ENCODE measurements around the gene TMEM81.

TMEM81 gene, protein sequence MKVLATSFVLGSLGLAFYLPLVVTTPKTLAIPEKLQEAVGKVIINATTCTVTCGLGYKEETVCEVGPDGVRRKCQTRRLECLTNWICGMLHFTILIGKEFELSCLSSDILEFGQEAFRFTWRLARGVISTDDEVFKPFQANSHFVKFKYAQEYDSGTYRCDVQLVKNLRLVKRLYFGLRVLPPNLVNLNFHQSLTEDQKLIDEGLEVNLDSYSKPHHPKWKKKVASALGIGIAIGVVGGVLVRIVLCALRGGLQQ

DNA sequence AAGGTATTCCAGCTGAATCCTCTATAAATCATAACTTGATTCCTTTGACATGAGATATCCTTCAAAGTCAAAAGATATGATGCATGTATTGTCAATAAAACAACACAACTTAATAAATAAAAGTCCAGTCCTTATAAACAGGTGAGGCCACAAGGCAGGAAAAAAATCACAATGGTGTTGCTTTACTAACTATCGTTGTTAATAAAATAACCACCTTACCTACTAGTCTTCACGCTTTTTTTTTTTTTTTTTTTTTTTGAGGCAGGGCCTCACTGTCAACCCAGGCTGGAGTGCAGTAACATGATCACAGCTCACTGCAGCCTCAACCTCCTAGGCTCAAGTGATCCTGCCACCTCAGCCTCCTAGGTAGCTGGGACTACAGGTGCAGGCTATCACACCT is at the start of gene TMEM81:
Gene TMEM81, minus strand, starts transcription at position 101 of the 400 bp plus-strand sequence. CDS start 140 bp downstream, outside the sequence.
- no peak for DNase-seq

DNA sequence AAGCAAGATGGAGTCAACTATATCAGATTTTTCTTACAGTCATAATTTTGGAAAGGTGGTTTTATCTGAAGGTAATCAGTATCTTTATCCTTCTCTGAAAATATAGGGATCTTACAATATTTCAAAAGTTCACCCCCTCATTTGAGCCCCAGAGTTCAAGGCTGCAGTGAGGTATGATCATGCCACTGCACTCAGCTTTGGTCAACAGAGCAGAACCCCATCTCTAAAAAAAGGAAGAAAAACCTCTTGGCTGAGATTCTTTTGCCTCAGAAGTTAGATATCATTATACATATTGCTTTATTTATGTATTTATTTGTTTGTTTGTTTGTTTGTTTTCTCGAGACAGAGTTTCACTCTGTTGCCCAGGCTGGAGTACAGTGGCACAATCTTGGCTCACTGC is 49.0 kb upstream of the TMEM81 start:
- no peak for DNase-seq

DNA sequence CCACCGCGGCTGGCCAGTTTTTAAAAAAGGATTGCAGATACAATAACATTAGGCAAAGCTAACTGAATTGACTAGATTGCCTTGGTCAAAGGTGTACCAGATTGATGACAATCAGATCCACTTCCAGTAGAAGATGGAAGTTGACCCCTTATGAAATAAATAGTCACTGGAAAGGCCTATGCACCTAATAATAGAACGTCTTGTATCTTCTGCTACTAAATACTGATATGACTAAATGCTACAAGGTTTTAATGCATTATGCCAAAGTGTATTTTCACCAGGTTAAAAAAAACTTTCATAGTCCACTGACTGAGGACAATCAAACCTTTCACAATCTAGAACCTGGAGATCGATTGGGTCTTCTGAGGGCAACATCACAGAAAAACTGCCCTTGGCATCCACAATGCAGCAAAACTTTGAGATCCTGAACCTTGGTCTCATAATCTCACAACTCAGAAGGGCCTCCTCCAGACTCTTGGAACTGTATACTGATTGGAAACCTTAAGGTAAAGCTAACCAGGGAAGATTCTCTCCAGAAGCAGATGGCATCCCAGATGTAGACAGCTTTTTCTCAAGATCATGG is 45.3 kb upstream of the TMEM81 start:
- no peak for DNase-seq

DNA sequence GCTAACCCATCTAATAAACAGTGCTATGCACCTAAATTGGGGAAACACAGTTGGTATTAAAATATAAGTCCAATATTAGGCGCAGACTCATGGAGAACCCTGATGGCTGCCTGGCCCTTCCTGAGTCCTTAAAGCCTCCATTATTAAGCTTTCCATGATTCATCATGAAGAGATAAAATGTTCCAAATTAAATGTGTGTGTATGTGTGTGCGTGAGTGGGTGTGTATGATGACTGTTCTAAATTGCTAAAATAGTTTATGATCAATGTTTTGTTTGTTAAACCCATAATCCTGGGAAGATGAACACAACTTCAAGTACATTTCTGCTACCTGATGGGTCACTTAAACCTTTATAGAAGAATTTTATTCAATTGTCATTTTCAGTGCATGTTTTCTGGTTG is 43.8 kb upstream of the TMEM81 start:
- no peak for DNase-seq

DNA sequence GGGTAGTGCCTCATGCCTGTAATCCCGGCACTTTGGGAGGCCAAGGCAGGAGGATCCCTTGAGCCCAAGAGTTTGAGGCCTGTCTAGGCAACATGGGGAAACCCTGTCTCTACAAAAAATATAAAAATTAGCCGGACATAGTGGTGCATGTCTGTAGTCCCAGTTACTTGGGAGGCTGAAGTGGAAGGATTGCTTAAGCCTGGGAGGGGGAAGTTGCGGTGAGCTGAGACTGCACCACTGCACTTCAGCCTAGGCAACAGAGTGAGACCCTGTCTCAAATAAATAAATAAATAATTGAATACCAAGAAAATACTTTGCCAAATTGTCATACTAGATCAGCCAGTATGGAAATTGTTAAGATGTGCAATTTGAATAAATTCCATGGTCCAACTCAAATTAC is 43.4 kb upstream of the TMEM81 start:
- no peak for DNase-seq

DNA sequence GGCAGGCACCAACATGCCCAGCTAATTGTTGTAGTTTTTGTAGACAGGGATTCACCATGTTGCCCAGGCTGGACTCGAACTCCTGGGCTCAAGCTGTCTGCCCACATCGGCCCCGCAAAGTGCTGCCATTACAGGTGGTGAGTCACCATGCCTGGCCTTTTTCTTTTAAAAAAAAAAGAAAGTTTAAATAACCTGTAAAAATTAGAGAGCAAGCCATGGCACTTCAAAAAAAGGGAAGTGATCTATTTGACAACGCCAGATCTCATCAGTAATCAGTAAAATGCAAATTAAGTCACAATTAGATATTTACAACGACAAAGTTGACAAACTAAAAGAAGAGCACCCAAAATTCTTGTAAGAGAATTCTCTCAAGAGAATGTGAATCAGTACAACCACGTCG is 40.5 kb upstream of the TMEM81 start:
- no peak for DNase-seq

DNA sequence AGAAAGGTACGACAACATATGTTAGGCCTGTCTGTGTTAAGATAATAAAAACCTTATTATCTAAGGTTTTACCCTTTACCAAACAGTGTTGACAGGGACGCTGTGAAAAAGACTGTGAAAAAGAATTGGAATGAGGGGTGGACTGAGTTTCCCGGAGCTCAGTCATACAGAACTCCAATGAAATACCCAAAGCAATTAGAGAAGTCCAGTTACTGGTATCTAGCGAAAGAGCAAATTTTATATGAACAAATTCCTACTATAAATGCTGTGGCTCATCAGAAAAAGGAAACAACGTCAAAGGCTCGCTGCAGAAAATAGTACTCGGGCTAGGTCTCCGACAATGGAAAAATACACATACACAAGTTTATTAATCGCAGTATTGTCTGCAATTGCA is 38.2 kb upstream of the TMEM81 start:
- DNase-seq: no peak

DNA sequence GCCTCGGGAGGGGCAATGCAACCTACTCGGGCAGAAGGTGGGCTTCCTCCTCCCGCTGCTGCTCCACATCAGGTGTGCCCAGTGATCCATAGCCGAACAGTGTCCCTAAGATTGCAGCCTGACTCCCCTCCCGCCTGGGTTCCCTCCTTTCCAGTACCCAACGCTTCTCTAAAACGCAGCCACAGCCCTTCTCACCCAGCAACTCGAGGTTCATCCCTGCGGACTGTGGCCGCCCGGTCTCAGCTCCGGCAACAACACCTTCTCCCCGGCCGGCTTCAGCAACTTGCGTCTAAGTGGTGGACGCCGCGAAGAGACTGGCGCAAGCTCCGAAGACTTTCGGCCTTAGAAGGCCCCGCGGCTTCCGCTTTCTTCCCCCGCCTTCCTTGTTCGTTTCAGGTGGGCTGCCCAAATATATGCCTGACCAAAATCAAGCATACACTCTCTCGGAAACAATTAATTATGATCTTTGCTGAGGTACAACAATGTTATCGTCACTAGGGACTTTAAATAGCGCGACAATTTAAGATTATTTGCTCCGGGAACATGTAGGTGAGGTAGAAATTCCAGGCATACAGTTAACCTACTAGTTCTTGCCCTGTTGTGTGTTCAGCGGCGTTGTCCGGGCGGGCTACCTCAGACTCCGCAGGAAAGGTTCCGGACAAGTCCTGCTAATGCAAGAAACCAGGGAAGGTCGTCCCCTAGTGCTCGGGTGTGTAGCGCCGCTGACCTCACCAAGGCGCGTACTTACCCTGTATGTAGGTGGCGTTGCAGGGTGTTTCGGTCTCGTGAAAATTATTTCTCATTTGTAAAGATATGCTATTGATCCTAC is 37.6 kb upstream of the TMEM81 start, which contains the start of gene RBBP5:
Gene RBBP5, minus strand, starts transcription at position 319 of the 829 bp plus-strand sequence. Its CDS starts 105 bp downstream, at position 214.
- peak; percentile 99 for DNase-seq

DNA sequence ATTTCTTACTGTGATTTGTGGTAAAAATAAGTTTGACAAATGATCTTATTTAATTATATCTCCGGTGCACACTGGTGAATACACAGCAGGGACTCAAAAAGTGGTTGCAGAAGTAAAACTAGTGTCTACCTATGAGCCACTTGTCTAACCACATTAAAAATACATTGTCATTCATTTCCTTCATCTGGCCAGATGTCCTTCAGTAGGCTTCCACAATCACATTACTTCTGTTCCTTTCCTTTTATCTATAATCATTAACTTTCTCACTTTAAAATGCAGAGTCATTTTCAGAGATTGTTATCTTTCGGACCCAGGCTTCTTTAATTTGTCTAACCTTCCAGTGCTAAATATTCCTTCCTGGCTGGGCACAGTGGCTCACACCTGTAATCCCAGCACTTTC is 34.5 kb upstream of the TMEM81 start:
- DNase-seq: no peak

DNA sequence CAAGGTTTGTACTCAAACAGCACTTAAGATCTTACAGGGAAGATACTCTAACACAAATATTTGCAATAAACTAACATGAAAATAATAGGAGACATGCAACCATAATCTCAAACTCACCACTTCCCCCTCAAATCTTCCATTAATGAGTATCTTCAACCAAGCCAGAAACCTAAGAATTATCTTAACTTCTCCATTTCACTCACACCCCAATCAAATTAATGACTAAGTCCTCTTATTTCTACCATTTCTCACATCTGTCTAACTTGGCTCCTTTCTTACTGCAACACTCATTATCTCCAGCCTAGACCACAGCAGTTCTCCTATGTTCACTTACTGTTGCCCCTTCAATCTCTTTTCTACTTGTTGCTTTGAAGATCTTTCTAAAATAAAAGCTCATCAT is 27.1 kb upstream of the TMEM81 start:
- no peak for DNase-seq

DNA sequence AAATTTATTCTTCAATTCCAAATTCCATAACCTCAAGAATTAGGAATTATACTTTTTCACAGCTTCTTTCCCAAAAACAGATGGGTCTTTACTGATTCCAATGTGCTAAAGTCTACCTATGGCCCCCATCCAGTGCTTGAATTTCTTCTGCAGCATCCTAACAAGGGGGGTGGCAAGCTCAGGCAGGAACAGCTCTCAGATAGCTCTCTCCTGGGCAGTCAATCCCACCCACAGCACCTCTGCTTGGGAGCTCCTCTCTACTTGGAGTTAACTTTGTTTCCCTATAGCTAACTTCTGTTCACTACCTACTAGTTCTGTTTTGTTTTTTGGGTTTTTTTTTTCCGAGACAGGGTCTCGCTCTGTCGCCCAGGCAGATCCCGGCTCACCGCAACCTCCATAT is 25.5 kb upstream of the TMEM81 start:
- DNase-seq: no peak

DNA sequence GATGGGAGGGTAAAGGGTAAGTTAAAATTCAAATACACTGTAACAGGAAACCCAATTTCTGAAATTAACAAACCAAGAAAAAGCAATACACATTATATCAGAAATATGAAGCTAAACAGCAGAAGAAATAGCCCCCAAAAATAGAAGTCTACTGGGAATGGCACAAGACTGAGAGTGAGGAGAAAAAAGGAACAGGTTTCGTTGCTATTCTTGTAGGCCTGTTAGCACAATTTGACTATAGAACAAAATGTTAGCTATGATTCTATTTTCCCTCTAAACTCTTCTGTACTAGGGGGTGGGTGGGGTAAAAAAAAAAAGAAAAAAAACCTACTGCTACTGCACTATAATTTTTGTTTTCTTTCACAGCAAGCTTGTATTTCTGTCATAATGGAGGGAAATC is 25.0 kb upstream of the TMEM81 start:
- DNase-seq: no peak

DNA sequence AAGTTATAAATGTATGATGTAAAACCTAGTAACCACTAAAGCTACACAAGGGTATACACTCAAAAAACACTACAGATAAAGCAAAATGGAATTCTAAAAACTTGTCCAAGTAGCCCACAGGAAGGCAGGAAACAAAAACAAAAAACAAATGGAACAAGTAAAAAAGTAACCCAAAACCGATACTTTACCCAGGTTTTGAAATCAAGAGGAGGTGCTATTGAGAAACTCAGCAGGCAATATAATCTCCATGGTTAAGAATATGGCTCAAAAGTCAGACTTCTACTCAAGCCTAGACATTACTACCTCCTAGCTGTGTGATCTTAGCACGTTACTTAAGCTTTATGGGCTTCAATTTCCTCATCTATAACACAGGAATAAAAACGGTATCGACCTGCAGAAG is 24.2 kb upstream of the TMEM81 start:
- DNase-seq: no peak

DNA sequence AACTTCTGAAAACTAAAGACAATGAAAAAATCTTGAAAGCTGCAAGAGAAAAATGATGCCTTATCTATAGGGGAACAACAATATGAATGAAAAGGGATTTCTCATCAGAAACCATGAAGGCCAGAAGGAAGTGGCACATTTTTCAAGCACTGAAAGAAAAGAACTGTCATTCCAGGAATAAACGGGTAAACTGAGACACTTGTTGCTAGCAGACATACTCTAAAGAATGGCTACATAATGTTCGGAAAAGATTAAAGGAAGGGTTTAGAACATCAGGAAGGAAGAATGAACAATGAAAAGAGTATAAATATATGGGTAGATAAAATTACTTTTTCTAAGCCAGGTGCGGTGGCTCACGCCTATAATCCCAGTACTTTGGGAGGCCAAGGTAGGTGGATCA is 23.1 kb upstream of the TMEM81 start:
- no peak for DNase-seq

DNA sequence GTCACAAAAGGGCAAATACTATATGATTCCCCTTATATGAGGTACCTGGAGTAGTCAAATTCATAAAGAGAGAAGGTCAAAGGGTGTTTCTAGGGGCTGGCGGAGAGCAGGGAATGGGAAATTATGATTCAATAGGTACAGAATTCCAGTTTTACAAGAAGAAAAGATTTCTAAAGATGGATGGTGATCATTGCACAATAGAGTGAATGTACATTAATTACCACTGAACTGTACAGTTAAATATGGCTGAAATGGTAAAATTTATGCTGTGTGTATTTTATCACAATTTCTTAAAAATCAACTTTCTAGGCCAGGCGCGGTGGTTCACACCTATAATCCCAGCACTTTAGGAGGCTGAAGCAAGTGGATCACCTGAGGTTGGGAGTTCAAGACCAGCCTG is 18.1 kb upstream of the TMEM81 start:
- DNase-seq: no peak

DNA sequence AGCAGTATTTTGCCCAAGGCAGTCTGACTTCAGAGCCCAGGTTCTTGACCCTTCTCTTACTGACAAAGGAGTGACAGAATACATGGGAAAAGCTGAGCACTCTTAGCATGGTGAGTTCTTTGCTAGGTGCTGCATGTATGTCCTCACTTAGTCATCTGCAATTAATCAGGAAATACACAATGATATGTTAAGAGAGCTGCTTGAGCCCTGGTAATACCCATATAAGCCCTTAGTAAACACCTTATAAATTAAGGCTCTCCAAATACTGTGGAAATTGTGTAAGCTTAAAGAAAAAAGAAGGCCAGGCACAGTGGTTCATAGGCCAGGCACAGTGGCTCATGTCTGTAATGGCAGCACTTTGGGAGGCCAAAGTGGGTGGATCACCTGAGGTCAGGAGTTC is 14.0 kb upstream of the TMEM81 start:
- no peak for DNase-seq

DNA sequence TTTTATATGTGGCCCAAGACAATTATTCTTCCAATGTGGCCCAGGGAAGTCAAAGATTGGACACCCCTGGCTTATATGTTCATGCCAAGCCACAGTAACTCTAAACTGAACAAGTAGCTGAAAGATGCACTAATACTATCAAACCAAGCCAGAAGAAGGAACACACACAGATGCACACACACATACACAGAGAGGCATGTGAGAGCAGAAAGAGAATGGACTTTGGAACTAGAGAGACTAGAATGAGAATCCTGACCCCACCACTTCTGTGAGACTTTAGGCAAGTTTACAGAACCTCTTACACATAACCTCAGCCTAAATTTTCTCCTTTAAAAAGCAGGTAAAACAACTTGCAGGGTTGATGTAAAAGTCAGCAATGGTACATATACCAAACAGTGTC is 11.2 kb upstream of the TMEM81 start:
- no peak for DNase-seq

DNA sequence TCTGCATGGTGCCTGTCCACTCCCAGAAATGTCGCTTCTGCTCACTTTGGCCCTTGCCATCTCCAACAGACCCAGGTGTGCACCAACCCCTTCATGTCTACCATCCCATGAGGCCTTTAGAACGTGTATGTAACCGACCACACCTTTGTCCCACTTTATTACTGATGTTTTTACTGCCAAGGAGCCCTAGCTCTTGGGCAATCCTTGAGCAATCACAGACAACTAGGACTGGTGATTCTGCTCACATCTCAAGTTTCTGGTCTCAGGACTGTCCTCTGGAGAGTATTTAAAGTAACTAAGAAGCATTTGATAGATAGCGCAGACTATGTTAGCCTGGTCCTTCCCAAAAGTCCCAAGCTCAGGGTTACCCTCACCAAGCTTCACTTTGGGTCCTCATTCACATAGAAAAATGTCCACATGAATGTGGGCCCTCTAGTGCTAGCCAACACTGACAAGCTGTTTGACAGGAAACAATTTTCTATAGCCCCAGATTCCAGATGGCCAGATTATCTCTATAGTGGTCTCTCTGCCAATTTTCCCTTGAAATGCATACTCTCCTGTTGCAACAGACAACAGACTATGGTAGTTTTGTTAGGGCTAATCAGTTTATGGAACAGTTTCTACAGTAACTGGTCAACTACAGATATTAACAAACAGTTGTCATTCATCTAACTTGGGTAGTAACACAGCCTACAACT is 6.9 kb upstream of the TMEM81 start:
- no peak for DNase-seq

DNA sequence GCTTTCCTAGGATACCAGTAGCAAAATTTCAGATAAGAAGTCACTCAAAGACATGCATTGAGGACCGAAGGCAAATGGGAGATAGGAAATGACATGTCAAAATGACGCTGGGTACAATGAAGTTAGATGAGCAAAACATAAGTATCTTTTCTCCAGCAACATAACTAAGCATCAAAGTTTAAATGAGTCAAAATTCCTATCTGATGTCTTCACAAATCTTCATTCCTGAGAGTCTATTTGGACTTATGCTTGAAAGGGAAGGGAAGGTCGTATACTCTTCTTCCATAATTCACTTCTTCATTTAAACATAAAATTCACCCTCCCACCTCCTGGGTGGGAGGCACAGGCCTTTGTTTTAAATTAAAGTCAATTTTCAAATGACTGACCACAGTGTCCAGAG is 4.1 kb upstream of the TMEM81 start:
- DNase-seq: no peak

DNA sequence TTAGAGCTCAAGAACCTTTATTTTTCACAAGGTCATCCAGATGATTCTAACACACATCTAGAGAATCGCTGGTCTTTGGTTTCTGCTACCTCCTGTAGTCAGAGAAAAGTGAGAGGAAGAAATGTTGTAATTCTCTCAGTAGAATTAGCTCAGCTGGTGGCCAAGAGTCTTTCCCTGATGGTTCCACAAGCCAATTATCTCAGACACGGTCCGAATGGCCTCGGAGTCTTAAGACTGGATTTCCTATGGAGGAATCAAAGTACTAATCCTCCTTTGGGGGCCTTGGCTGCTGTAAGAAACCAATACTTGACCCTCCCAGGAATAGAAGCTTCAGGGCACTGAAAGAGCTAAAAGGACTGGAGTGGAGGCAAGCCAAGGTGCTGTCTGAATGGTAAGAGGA is 1.8 kb downstream of the TMEM81 start:
- peak; percentile 2 for DNase-seq

DNA sequence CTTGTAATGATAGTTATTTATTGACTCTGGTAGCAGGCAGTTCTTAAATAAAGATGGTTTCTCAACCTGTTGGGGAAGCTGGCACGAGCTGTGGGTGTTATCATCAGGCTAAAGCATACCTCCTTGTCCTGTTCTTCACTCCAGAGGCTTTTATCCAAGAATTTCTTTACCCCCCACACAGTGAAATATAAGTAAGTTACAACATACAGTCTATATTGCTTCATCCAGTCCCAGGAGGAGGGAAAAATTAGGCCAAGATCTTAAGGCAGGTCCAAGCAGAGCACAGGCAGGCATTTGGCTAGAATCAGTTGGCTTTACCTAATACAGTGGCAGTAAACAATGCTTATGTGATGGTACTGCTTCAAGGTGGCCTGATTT is 6.3 kb downstream of the TMEM81 start:
- DNase-seq: peak; percentile 0

DNA sequence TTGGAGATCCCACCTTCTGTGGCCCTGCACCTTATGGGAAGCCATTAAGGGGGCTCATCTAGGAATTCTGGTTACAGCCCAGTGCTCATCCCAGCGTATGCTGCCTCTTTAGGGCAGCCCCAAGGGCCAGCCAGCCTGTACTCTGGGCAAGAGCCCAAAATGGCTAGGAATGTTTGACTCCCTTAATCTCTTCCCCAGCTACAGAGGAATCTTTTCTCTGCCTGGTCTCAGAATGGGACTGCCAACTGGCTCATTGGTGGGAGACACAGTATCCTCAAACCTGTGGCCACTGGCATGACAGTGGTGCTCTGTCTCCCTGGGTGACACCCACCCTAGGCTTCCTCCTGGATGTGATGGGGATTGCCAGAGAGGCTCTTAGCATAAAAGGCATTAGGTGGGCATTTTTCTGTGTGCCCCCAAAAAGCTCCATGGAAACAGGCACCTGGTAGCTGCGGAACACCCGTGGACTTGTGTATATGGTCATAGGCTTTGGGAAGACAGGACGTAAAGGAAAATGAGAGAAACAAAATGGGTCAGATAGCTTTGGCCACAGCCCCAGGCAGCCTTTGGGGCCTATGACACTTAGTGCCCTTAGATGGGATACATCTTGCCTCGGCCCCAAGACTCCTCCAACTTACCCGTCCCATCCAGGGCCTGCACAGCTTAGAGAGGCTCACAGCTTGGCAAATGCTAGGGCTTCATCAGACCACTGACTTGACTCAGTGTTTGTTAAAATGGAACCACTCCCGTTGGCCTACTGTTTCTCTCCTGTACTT is 6.9 kb downstream of the TMEM81 start:
- DNase-seq: peak; percentile 1
